ENCODE results near the gene ATP6V0C. TPM values are rescaled to one million over a fixed set of nuclear protein-coding genes. Genes with fewer than 3 reads are reported as not detected.

ATP6V0C gene
- total RNA-seq, 1 donor from 2014 or later, result 7.9 TPM

- DNase-seq (ENCODE audit: low read depth) (no peak), FAIRE-seq (no peak)
- Histone ChIP-seq H3K27me3 (ENCODE audit: control insufficient read depth, insufficient read depth, low read length) (no peaks in the 10 kb centered on the region), H3K4me3 (ENCODE audit: low read depth, low read length) (no peak overlapping the region), H3K36me3 (ENCODE audit: control insufficient read depth, insufficient read depth, low read length) (no peaks in the 10 kb centered on the region)
- TF ChIP-seq, protein P1, sequence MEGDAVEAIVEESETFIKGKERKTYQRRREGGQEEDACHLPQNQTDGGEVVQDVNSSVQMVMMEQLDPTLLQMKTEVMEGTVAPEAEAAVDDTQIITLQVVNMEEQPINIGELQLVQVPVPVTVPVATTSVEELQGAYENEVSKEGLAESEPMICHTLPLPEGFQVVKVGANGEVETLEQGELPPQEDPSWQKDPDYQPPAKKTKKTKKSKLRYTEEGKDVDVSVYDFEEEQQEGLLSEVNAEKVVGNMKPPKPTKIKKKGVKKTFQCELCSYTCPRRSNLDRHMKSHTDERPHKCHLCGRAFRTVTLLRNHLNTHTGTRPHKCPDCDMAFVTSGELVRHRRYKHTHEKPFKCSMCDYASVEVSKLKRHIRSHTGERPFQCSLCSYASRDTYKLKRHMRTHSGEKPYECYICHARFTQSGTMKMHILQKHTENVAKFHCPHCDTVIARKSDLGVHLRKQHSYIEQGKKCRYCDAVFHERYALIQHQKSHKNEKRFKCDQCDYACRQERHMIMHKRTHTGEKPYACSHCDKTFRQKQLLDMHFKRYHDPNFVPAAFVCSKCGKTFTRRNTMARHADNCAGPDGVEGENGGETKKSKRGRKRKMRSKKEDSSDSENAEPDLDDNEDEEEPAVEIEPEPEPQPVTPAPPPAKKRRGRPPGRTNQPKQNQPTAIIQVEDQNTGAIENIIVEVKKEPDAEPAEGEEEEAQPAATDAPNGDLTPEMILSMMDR (IDR thresholded peaks at IDR 0.05; ENCODE audit: insufficient read depth, low read length, severe bottlenecking), result no peak
Measured at GRCh38 chr16:2507665-2508064, 6.1 kb upstream of the ATP6V0C start.

DNA sequence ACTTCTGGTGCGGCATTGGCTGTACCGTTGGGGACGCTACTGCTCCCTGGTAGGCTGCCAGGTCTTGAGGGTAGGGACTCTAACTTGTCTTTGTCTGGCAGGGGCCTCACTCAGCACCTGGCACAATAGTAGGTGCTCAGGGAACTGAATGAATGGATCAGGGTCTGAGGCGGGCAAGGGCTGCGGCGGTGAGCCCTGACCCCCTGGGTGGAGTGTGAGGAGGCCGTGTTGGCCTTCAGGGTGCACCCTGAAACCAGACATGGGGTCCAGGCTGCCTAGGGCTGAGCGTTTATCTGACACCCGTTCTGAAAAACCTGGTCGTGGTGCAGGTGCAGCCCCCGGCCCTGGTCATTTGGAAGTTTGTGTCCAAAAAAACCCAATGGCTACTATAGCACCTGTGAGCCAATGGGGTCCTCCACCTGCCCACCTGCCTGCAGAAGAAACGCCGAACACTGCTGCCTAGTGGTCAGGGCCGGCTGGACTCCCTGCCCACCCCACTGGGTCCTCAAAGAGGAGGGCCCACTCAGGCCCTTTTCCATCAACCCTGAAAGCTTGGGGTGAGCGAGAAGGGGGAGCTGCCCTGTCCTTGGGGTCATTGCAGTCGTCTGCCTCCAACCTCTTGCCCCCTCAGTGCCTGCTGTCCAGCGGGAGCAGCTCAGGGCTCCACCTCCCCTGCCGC, 4.9 kb upstream of the ATP6V0C start:
- TF ChIP-seq, protein P1 (IDR thresholded peaks at IDR 0.05; ENCODE audit: insufficient read depth, low read length, severe bottlenecking), result no peak
- no peaks in the 10 kb centered on the region for H3K36me3 ChIP-seq (ENCODE audit: control insufficient read depth, insufficient read depth, low read length)
- FAIRE-seq (no peak), DNase-seq (ENCODE audit: low read depth) (no peak)
- no peak overlapping the region for H3K4me3 ChIP-seq (ENCODE audit: low read depth, low read length)
- H3K27me3 ChIP-seq (ENCODE audit: control insufficient read depth, insufficient read depth, low read length), result no peaks in the 10 kb centered on the region

GRCh38 chr16:2511128-2511800, 2.5 kb upstream of the ATP6V0C start:
- Histone ChIP-seq H3K36me3 (ENCODE audit: control insufficient read depth, insufficient read depth, low read length) (peaks cover 5% of the 10 kb centered on the region), H3K27me3 (ENCODE audit: control insufficient read depth, insufficient read depth, low read length) (no peaks in the 10 kb centered on the region), H3K4me3 (ENCODE audit: low read depth, low read length) (no peak overlapping the region)
- TF ChIP-seq, protein P1 (IDR thresholded peaks at IDR 0.05; ENCODE audit: insufficient read depth, low read length, severe bottlenecking), result no peak
- peak; percentile 42 for DNase-seq (ENCODE audit: low read depth)
- FAIRE-seq, result no peak

DNA sequence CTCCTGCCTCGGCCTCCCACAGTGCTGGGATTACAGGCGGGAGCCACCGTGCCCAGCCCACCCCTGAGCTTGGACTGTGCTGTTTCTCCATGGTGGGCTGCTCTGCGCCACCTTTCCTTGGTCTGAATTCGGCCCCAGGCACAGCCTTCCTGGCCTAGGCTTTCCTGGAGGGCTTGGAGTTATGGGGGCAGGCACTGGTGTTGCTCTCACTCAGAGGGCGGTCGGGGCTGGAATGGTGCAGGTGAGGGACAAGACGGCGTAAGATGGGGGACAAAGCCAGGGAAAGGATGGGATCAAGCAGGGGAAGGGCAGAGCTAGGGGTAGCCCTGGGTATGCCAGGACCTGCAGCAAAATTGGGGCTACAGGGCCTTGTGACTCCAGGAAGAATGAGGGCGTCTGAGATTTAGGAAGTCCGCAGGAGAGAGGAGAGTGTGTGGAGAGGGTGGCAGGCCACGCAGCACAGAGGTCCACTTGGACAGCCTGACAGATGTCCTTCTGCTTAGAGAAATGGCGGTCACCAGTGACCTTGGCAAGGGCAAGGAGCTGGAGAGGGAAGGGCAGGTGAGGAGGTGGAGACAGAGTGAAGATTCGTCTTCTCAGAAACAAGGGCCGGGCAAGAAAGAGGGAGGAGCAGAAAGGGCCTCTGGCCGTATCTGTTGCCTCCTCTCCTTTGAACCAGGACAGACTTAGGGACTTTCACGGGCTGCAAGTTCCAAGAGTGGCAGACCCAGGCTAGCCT, 1.6 kb upstream of the ATP6V0C start:
- DNase-seq (ENCODE audit: low read depth) (no peak), FAIRE-seq (no peak)
- H3K27me3 ChIP-seq (ENCODE audit: control insufficient read depth, insufficient read depth, low read length), result no peaks in the 10 kb centered on the region
- H3K36me3 ChIP-seq (ENCODE audit: control insufficient read depth, insufficient read depth, low read length), result peaks cover 7% of the 10 kb centered on the region
- no peak overlapping the region for H3K4me3 ChIP-seq (ENCODE audit: low read depth, low read length)
- TF ChIP-seq, protein P1 (IDR thresholded peaks at IDR 0.05; ENCODE audit: insufficient read depth, low read length, severe bottlenecking), result no peak

GRCh38 chr16:2512735-2513404, 882 bp upstream of the ATP6V0C start:
- DNase-seq (ENCODE audit: low read depth) (no peak), FAIRE-seq (no peak)
- Histone ChIP-seq H3K27me3 (ENCODE audit: control insufficient read depth, insufficient read depth, low read length) (no peaks in the 10 kb centered on the region), H3K4me3 (ENCODE audit: low read depth, low read length) (peak overlapping the region; percentile 97), H3K36me3 (ENCODE audit: control insufficient read depth, insufficient read depth, low read length) (peaks cover 7% of the 10 kb centered on the region)
- TF ChIP-seq, protein P1 (IDR thresholded peaks at IDR 0.05; ENCODE audit: insufficient read depth, low read length, severe bottlenecking), result no peak

All from bronchial epithelial cell (primary cell).